Measurements from ENCODE around the gene ACAP3.

The ACAP3 gene, protein sequence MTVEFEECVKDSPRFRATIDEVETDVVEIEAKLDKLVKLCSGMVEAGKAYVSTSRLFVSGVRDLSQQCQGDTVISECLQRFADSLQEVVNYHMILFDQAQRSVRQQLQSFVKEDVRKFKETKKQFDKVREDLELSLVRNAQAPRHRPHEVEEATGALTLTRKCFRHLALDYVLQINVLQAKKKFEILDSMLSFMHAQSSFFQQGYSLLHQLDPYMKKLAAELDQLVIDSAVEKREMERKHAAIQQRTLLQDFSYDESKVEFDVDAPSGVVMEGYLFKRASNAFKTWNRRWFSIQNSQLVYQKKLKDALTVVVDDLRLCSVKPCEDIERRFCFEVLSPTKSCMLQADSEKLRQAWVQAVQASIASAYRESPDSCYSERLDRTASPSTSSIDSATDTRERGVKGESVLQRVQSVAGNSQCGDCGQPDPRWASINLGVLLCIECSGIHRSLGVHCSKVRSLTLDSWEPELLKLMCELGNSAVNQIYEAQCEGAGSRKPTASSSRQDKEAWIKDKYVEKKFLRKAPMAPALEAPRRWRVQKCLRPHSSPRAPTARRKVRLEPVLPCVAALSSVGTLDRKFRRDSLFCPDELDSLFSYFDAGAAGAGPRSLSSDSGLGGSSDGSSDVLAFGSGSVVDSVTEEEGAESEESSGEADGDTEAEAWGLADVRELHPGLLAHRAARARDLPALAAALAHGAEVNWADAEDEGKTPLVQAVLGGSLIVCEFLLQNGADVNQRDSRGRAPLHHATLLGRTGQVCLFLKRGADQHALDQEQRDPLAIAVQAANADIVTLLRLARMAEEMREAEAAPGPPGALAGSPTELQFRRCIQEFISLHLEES

GRCh38 chr1:1307923-1308755 lies at the start of gene ACAP3, which contains the start of gene PUSL1:
Gene ACAP3, minus strand, starts transcription at chr1:1307930. Its CDS starts 115 bp downstream, at chr1:1307815.
Gene PUSL1, plus strand, starts transcription at chr1:1308597. Its CDS starts 47 bp downstream, at chr1:1308644.
- peak; percentile 99 for DNase-seq (ENCODE audit: low spot score)

DNA sequence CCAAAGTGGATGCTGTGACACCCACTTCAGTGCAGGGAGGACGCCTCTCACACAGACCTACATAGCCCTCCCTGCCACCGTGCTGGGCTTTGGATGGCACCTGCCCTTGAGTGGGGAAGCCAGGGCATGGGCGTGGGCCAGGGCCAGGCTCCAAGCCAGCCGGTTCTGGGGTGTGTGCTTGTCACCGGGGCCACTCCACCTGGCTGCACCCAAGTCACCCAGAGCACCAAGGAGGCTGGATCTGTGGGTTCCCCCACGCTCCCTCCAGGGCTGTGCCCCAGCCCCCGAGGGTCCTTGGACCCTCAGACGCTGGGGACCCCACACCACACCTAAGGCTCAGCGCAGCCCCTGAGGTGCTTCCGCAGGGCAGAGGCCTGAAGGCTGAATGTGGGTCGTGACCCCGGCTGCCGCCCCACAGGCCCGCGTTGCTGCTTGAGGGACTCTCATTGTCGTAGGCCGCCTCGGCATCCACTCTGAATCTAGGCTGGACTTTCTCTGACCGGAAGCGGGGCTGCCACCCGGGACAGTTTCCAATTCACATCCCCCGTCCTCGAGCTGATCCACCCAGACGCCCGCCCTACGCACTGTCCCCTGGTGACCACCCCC lies 49.2 kb upstream of the ACAP3 start:
- no peak for DNase-seq (ENCODE audit: low spot score)

DNA sequence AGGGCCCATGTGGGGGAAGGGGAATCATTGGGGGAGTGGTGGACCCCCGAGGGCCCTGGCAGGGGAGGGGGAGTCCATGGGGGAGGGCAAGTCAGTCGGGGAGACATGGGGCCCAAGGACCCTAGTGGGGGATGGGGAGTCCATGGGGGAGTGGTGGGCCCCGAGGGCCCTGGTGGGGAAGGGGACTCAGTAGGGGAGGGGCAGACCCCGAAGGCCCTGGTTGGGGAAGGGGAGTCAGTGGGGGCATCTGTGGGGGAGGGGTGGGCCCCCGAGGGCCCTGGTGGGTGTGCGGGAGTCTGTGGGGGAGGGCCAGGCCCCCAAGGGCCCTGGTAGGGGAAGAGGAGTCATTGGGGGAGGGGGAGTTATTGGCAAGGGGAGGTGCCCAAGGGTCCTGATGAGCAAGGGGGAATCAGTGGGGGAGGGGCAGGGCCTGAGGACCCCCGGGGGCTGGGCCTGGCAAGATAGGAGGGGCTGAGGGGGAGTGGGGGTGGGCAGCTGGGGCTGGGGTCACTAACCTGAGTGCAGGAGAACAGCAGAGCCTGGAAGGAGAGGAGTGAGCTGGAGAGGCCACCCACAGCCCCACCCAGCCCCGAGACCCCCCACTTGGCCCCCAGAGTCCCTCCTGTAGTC lies 48.6 kb upstream of the ACAP3 start:
- no peak for DNase-seq (ENCODE audit: low spot score)

GRCh38 chr1:1355416-1355815 lies 47.7 kb upstream of the ACAP3 start:
- peak; percentile 65 for DNase-seq (ENCODE audit: low spot score)

DNA sequence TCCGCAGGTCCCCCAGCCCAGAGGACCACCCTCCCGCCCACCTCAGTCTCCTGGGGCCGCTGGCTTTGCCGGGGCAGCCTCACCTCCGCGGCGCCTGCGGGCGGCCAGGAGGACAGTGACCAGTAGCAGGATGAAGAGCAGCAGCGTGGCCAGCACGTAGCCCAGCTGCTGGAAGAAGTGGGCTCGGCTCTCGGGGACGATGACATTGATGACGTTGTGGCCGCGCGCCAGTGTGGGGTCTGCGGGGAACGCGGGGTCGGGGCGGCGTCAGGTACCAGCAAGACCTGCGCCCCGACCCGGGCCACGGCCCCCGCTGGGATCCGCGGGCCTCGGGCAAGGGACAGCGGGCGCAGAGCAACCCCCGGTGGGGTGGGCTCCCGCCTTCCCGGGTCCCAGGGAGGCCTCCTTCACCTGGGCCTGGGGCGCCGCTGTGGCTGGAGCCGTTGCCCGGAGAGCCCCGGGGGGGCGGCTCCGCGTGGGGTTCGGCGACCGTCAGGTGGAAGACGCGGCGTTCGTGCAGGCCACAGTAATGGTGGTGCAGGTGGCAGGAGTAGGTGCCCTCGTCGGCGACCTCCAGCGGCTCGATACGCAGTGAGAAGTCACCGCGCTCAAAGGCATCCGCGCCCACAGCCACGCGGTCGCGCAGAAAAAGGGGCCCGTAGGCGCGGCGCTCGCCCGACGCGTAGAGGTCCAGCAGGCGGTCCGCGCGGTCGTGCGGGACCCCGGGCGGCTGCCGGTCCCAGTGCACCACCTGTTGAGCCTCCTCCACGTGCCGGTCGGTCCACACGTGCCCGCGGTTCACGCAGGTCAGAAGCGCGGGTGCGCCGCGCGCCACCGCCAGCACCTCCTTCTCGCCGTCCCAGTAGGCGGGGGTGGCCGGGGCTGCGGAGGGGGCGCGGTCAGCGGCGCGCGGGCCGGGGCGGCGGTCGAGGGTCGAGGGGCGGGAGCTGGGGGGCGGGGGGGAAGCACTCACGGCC lies 46.8 kb upstream of the ACAP3 start:
- no peak for DNase-seq (ENCODE audit: low spot score)

GRCh38 chr1:1353389-1354151 lies 45.8 kb upstream of the ACAP3 start:
- no peak for DNase-seq (ENCODE audit: low spot score)

DNA sequence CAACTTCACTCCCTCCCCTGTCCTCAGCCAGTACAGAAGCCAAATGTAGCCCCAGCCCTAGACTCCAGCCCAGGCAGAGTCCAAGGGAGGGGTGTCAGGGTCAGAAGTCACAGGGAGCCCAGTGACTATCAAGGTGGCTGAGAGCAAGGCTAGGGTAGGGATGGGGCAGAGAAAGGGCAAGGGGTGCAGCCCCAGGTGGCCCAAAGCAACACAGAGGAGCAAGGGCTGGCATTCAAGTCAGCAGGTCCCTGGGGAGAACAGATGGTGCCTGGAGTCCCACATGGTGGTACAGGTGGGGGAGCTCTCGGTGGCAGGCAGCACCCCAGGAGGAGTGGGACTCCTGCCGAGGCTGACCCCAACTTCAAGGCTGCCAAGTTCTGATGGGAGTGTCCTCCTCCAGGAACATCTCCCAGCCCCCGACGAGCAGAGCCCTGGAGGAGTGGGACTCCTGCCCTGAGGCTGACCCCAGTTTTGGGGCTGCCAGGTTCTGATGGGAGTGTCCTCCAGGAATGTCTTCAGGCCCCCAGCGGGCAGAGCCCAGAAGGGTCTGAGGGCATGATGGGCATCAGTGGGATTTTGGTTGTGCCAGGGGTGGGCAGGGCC lies 45.2 kb upstream of the ACAP3 start:
- DNase-seq (ENCODE audit: low spot score) = no peak

GRCh38 chr1:1351511-1352427 lies 44.0 kb upstream of the ACAP3 start:
- DNase-seq (ENCODE audit: low spot score) = peak; percentile 59

- peak; percentile 82 for DNase-seq (ENCODE audit: low spot score)
Measured at GRCh38 chr1:1349256-1350012, 41.7 kb upstream of the ACAP3 start, which contains the start of gene DVL1. Gene DVL1, minus strand, starts transcription at chr1:1349418. Its CDS starts 353 bp downstream, at chr1:1349065.

DNA sequence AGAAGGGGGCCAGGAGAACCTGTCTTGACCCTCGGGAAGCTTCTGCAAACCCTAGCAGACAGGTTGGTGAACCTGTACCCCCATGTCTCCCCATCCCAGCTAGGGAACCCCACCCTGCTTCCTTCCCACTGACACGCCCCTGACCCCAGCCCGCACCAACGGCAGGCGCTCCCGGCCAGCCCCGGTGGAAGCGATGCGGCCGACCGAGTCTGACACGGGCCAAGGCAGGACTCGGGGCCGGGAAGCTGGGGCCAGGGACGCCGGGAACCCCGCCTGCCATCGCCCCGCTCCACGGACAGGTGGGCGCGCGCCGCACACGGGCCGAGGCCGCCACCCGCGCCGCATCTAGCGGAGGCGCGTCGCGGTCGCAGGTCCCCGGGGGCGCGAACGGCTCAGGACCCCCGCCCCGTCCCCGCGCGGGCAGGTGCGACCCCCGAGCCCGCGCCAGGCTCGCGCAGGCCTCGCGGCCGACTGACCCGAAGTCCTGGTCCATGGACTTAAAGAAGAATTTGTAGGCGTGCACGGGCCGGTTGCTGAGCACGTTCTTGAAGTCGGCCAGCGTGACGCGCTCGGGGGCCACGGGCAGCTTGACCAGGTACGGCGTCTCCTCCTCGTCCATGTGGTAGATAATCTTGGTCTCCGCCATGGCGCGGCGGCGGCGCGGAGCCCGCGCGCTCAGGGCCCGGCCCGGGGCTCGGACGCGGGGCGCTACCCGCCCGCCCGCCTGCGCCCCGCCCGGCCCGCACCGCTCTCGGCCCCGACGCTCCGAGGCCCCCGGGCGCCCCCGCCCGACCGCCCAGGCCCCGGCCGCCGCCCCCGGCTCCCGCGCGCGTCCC lies 40.9 kb upstream of the ACAP3 start:
- no peak for DNase-seq (ENCODE audit: low spot score)

DNA sequence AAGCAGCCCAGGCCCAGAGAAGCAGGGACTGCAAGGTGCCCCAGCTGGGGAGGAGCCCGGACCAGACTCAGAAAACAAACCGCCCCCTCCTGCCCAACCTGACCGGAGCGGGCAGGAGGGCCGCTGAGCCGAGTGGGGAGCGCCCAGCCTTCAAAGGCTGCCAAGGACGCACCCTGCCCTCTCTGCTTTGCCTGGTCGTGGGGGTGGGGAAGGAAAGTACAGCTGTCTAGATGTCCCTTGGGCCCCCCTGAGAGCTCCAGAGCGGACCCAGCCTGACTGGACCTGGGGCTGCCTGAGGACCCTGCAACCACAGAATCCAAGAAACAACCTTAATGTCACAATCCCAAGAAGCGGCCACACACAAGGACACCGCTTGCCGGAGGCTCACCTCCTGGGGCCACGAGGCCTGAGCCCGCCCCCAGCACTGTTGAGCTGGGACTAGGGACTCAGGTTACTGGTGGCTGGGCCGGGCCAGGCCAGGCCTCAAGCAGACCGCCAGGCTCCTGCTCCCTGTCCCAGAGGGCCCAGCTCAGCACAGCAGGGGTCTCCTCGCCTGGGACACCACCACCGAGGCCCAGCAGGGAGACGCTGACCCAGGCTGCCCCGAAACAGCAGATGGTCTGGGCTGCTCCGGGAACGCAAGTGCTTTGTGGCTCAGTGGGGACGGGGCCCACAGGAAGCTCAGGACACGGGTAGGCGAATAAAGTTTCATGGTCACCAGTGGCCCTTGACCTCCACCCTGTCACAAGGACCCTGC lies 40.1 kb upstream of the ACAP3 start:
- no peak for DNase-seq (ENCODE audit: low spot score)

- no peak for DNase-seq (ENCODE audit: low spot score)
Measured at GRCh38 chr1:1347026-1347595, 39.4 kb upstream of the ACAP3 start.

DNA sequence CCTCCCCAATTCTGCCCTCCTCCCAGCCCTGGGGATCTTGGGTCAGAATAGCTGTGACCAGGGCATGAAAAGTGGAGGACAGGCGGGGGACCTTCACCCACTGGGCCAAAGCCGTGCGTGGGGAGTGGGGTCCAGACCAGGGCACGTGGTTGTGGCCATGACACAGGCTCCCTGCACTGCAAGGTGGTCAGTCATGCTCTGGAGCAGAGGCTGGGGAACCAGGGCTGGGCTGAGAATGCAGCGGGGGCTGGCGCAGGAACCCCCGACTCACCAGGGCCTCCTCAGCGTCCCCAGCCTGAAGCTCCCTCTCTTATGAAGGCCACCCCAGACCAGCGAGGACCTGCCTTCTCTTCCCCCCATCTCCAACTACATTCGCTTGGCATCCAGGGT lies 38.8 kb upstream of the ACAP3 start:
- DNase-seq (ENCODE audit: low spot score) = no peak

GRCh38 chr1:1345860-1346500 lies 38.2 kb upstream of the ACAP3 start:
- no peak for DNase-seq (ENCODE audit: low spot score)
